Gastrocnemius medialis (tissue), 4 donors: ENCODE data around the gene THSD4. TPM values are rescaled to one million over a fixed set of nuclear protein-coding genes. Genes with fewer than 3 reads are reported as not detected.
"Not testable (repeated sequence)": the region's sequence is repeated elsewhere in the genome, so short reads cannot be mapped to it uniquely, and the experiment has no call there.

Experiments
- ATAC-seq, 2 donors: fragments of 150-250 bp; one replicate each; pipeline ENCODE4 v1.9.1; 2016
- DNase-seq, 2 donors: peaks; one replicate each; pipeline ENCODE4 v3.0.0-alpha.2; 2019
- H3K27ac ChIP-seq, 4 donors: fragments of 200-600 bp; sonication (generic); 1 replicate in 1 of 4; 2 replicates in 3 of 4; pipeline ENCODE4 v1.5.1; 2016 to 2018; ENCODE audit warnings: mild to moderate bottlenecking in 2 of 4, moderate library complexity in 1 of 4
- H3K27me3 ChIP-seq, 3 donors: fragments of 200-600 bp; sonication (generic) in 2 of 3; 1 replicate in 1 of 3; 2 replicates in 2 of 3; pipeline versions ENCODE4 v1.5.1 to v1.6.0; 2016 to 2019; ENCODE audit warnings: mild to moderate bottlenecking in 1 of 3, moderate library complexity in 1 of 3
- H3K36me3 ChIP-seq, 2 donors: fragments of 200-600 bp; sonication (generic) in 1 of 2; one replicate each; pipeline ENCODE4 v1.5.1; 2017 to 2018
- H3K4me1 ChIP-seq, 2 donors: fragments of 200-600 bp; sonication (generic) in 1 of 2; one replicate each; pipeline ENCODE4 v1.5.1; 2016 to 2017; ENCODE audit warnings: mild to moderate bottlenecking in 2 of 2
- H3K4me3 ChIP-seq, 4 donors: fragments of 200-600 bp; sonication (generic) in 3 of 4; 1 replicate in 1 of 4; 2 replicates in 3 of 4; pipeline ENCODE4 v1.5.1; 2016 to 2019; ENCODE audit warnings: mild to moderate bottlenecking in 2 of 4
- H3K9me3 ChIP-seq, 3 donors: fragments of 200-600 bp; sonication (generic) in 2 of 3; 1 replicate in 1 of 3; 2 replicates in 2 of 3; pipeline ENCODE4 v1.5.1; 2016 to 2019
- CTCF ChIP-seq, 5 experiments: fragments of 450-650 bp in 3 of 5; fragments of 200-600 bp in 2 of 5; sonication (generic) in 2 of 5; IDR thresholded peaks in 4 of 5; conservative IDR thresholded peaks in 1 of 5; 1 replicate in 4 of 5; 2 replicates in 1 of 5; pipeline ENCODE4 v1.5.1; 2016 to 2019; ENCODE audit warnings: antibody characterized with exemption in 5 of 5, mild to moderate bottlenecking in 3 of 5, moderate library complexity in 3 of 5
- POLR2A ChIP-seq, 2 donors: fragments of 450-650 bp; IDR thresholded peaks; one replicate each; pipeline ENCODE4 v1.6.1; 2017; ENCODE audit warnings: antibody characterized with exemption in 2 of 2, mild to moderate bottlenecking in 2 of 2, moderate library complexity in 2 of 2
- in situ Hi-C, 4 donors: fragments of 200-750 bp; cut with MboI; loops; one replicate each; pipeline versions ENCODE4 v1.15.0 to v1.8.0; 2017; ENCODE audit warnings: low sequenced_read_pairs in 4 of 4
- intact Hi-C: fragments of 100-400 bp; cut with DNase I; formaldehyde crosslinking; loops from one replicate; pipeline ENCODE4 v1.15.1; 2023; ENCODE audit warnings: low total_unique reads
- total RNA-seq, 4 donors: library from RNA; depleted of rRNA; stranded (reverse); fragments of >200 nt; gene quantifications; one replicate each; pipeline versions ENCODE4 v1.1.0 to v1.2.3, GENCODE V29; 2016

The THSD4 gene
- total RNA-seq, 4 donors from 2014 or later = 0.35 to 3.1 (median 0.60) TPM

- in situ Hi-C loops (no loop called here), intact Hi-C loops (no loop called here)
- TF ChIP-seq CTCF (IDR thresholded peaks at IDR 0.05 in 4 of 5, conservative IDR thresholded peaks at IDR 0.05 in 1 of 5) (no peak), POLR2A (IDR thresholded peaks at IDR 0.05) (no peak)
- H3K4me1 ChIP-seq = no peaks in the 10 kb centered on the region
- no peaks in the 10 kb centered on the region for H3K36me3 ChIP-seq
- no peaks in the 10 kb centered on the region for H3K27me3 ChIP-seq
- DNase-seq (no peak), ATAC-seq (no peak)
- no peaks in the 10 kb centered on the region for H3K9me3 ChIP-seq
- H3K4me3 ChIP-seq = no peak overlapping the region
- no peak overlapping the region for H3K27ac ChIP-seq
Measured at GRCh38 chr15:71366926-71367325, 251.7 kb downstream of the THSD4 start.

- ATAC-seq, in situ Hi-C loops, H3K27ac ChIP-seq, H3K4me1 ChIP-seq, H3K36me3 ChIP-seq, H3K9me3 ChIP-seq, H3K4me3 ChIP-seq, intact Hi-C loops, H3K27me3 ChIP-seq, DNase-seq: not testable (repeated sequence)
Measured at GRCh38 chr15:71367737-71368136, 252.5 kb downstream of the THSD4 start.

GRCh38 chr15:71372769-71373168 is 257.5 kb downstream of the THSD4 start:
- H3K27ac ChIP-seq, H3K36me3 ChIP-seq, H3K9me3 ChIP-seq, ATAC-seq, H3K4me1 ChIP-seq, H3K27me3 ChIP-seq, in situ Hi-C loops, H3K4me3 ChIP-seq, intact Hi-C loops, DNase-seq: not testable (repeated sequence)

GRCh38 chr15:71373917-71374316 is 258.6 kb downstream of the THSD4 start:
- H3K27me3 ChIP-seq = no peaks in the 10 kb centered on the region
- ATAC-seq = no peak
- no peak overlapping the region for H3K27ac ChIP-seq
- H3K4me3 ChIP-seq = no peak overlapping the region
- no peak for DNase-seq
- no peaks in the 10 kb centered on the region for H3K4me1 ChIP-seq
- no peaks in the 10 kb centered on the region for H3K9me3 ChIP-seq
- H3K36me3 ChIP-seq = no peaks in the 10 kb centered on the region
- in situ Hi-C loops = no loop called here
- TF ChIP-seq POLR2A (IDR thresholded peaks at IDR 0.05) (no peak), CTCF (IDR thresholded peaks at IDR 0.05 in 4 of 5, conservative IDR thresholded peaks at IDR 0.05 in 1 of 5) (no peak)
- intact Hi-C loops = no loop called here

GRCh38 chr15:71374607-71375352 is 259.5 kb downstream of the THSD4 start:
- no peak overlapping the region for H3K27ac ChIP-seq
- no peaks in the 10 kb centered on the region for H3K9me3 ChIP-seq
- no peaks in the 10 kb centered on the region for H3K27me3 ChIP-seq
- intact Hi-C loops (no loop called here), in situ Hi-C loops (no loop called here)
- ATAC-seq (no peak), DNase-seq (no peak)
- no peaks in the 10 kb centered on the region for H3K36me3 ChIP-seq
- H3K4me3 ChIP-seq = no peak overlapping the region
- H3K4me1 ChIP-seq = no peaks in the 10 kb centered on the region
- TF ChIP-seq CTCF (IDR thresholded peaks at IDR 0.05 in 4 of 5, conservative IDR thresholded peaks at IDR 0.05 in 1 of 5) (no peak), POLR2A (IDR thresholded peaks at IDR 0.05) (no peak)

- intact Hi-C loops = no loop called here
- in situ Hi-C loops = no loop called here
- no peak for ATAC-seq
Measured at GRCh38 chr15:71375934-71376333, 260.7 kb downstream of the THSD4 start.

More at GRCh38 chr15:71375934-71376333, 260.7 kb downstream of the THSD4 start:
- H3K4me1 ChIP-seq = no peaks in the 10 kb centered on the region
- no peak overlapping the region for H3K4me3 ChIP-seq
- H3K27me3 ChIP-seq = no peaks in the 10 kb centered on the region
- H3K27ac ChIP-seq = no peak overlapping the region
- no peaks in the 10 kb centered on the region for H3K36me3 ChIP-seq
- TF ChIP-seq CTCF (IDR thresholded peaks at IDR 0.05 in 4 of 5, conservative IDR thresholded peaks at IDR 0.05 in 1 of 5) = no peak
- no peak for TF ChIP-seq POLR2A (IDR thresholded peaks at IDR 0.05)
- H3K9me3 ChIP-seq = no peaks in the 10 kb centered on the region
- DNase-seq = no peak
